T-helper 2 cell treated with Interferon-gamma antibody and Interleukin-4, amounts not matched to agents 5 μg/mL and 100 μg/mL, for 36 hours (primary cell): Measurements from ENCODE around the gene CPT1A.

Source experiments
- DNase-seq: peaks from one replicate; pipeline ENCODE4 v3.0.0; 2021; ENCODE audit warnings: low spot score
- H3K27ac Mint-ChIP-seq: one replicate; pipeline ENCODE4 v1.8.0; 2021; ENCODE audit warnings: mild to moderate bottlenecking, mixed read lengths
- H3K27me3 Mint-ChIP-seq: one replicate; pipeline ENCODE4 v1.8.0; 2021; ENCODE audit warnings: low read depth, mixed read lengths
- H3K36me3 Mint-ChIP-seq: one replicate; pipeline ENCODE4 v1.8.0; 2021; ENCODE audit warnings: low read depth, mixed read lengths
- H3K4me1 Mint-ChIP-seq: one replicate; pipeline ENCODE4 v1.8.0; 2021; ENCODE audit warnings: low read depth, mixed read lengths
- H3K4me3 Mint-ChIP-seq: one replicate; pipeline ENCODE4 v1.8.0; 2022; ENCODE audit warnings: mild to moderate bottlenecking, moderate library complexity, mixed read lengths
- H3K9me3 Mint-ChIP-seq: one replicate; pipeline ENCODE4 v1.8.0; 2021; ENCODE audit warnings: mixed read lengths

The CPT1A gene

GRCh38 chr11:68831124-68831523 lies 10.6 kb downstream of the CPT1A start:
- Mint-ChIP-seq H3K36me3 (peaks cover 9% of the 10 kb centered on the region), H3K9me3 (no peaks in the 10 kb centered on the region), H3K4me1 (peaks cover 11% of the 10 kb centered on the region), H3K27ac (no peak overlapping the region), H3K4me3 (no peak overlapping the region), H3K27me3 (no peaks in the 10 kb centered on the region)
- DNase-seq: no peak

GRCh38 chr11:68829581-68829980 lies 12.1 kb downstream of the CPT1A start:
- Mint-ChIP-seq H3K27me3 (no peaks in the 10 kb centered on the region), H3K9me3 (no peaks in the 10 kb centered on the region), H3K36me3 (peaks cover 9% of the 10 kb centered on the region), H3K4me1 (peaks cover 10% of the 10 kb centered on the region), H3K27ac (no peak overlapping the region), H3K4me3 (no peak overlapping the region)
- DNase-seq: no peak

- Mint-ChIP-seq H3K27ac (no peak overlapping the region), H3K27me3 (no peaks in the 10 kb centered on the region), H3K4me3 (no peak overlapping the region), H3K9me3 (no peaks in the 10 kb centered on the region), H3K36me3 (peaks cover 9% of the 10 kb centered on the region), H3K4me1 (peaks cover 10% of the 10 kb centered on the region)
- DNase-seq: no peak
These were observed 12.8 kb downstream of the CPT1A start for GRCh38 chr11:68828957-68829356.

- Mint-ChIP-seq H3K36me3 (peaks cover 9% of the 10 kb centered on the region), H3K4me3 (no peak overlapping the region), H3K9me3 (no peaks in the 10 kb centered on the region), H3K27me3 (no peaks in the 10 kb centered on the region), H3K27ac (no peak overlapping the region), H3K4me1 (peaks cover 10% of the 10 kb centered on the region)
- no peak for DNase-seq
These were observed 13.4 kb downstream of the CPT1A start for GRCh38 chr11:68828155-68828931.

GRCh38 chr11:68827733-68828132 lies 14.0 kb downstream of the CPT1A start:
- H3K9me3 Mint-ChIP-seq: no peaks in the 10 kb centered on the region
- peaks cover 10% of the 10 kb centered on the region for H3K4me1 Mint-ChIP-seq
- DNase-seq: no peak
- peaks cover 9% of the 10 kb centered on the region for H3K36me3 Mint-ChIP-seq
- no peak overlapping the region for H3K27ac Mint-ChIP-seq
- no peaks in the 10 kb centered on the region for H3K27me3 Mint-ChIP-seq
- H3K4me3 Mint-ChIP-seq: no peak overlapping the region

- Mint-ChIP-seq H3K27me3 (no peaks in the 10 kb centered on the region), H3K36me3 (peaks cover 11% of the 10 kb centered on the region), H3K27ac (no peak overlapping the region), H3K9me3 (no peaks in the 10 kb centered on the region), H3K4me1 (peaks cover 10% of the 10 kb centered on the region), H3K4me3 (no peak overlapping the region)
- no peak for DNase-seq
These were observed 15.0 kb downstream of the CPT1A start for GRCh38 chr11:68826726-68827125.

- no peak for DNase-seq
- Mint-ChIP-seq H3K4me3 (no peak overlapping the region), H3K4me1 (peaks cover 10% of the 10 kb centered on the region), H3K9me3 (no peaks in the 10 kb centered on the region), H3K27ac (no peak overlapping the region), H3K36me3 (peaks cover 7% of the 10 kb centered on the region), H3K27me3 (no peaks in the 10 kb centered on the region)
These were observed 16.1 kb downstream of the CPT1A start for GRCh38 chr11:68825571-68825970.

- H3K4me3 Mint-ChIP-seq: no peak overlapping the region
- H3K27ac Mint-ChIP-seq: no peak overlapping the region
- no peak for DNase-seq
- H3K27me3 Mint-ChIP-seq: no peaks in the 10 kb centered on the region
- H3K9me3 Mint-ChIP-seq: no peaks in the 10 kb centered on the region
- H3K36me3 Mint-ChIP-seq: peaks cover 2% of the 10 kb centered on the region
- H3K4me1 Mint-ChIP-seq: peaks cover 9% of the 10 kb centered on the region
These were observed 19.2 kb downstream of the CPT1A start for GRCh38 chr11:68822546-68822945.

- H3K9me3 Mint-ChIP-seq: no peaks in the 10 kb centered on the region
- no peak for DNase-seq
- H3K36me3 Mint-ChIP-seq: peaks cover 2% of the 10 kb centered on the region
- no peak overlapping the region for H3K4me3 Mint-ChIP-seq
- peaks cover 15% of the 10 kb centered on the region for H3K4me1 Mint-ChIP-seq
- H3K27me3 Mint-ChIP-seq: no peaks in the 10 kb centered on the region
- no peak overlapping the region for H3K27ac Mint-ChIP-seq
These were observed 20.0 kb downstream of the CPT1A start for GRCh38 chr11:68821670-68822069.

GRCh38 chr11:68819362-68819761 lies 22.4 kb downstream of the CPT1A start:
- no peak overlapping the region for H3K27ac Mint-ChIP-seq
- H3K9me3 Mint-ChIP-seq: no peaks in the 10 kb centered on the region
- H3K27me3 Mint-ChIP-seq: no peaks in the 10 kb centered on the region
- DNase-seq: no peak
- peaks cover 6% of the 10 kb centered on the region for H3K36me3 Mint-ChIP-seq
- H3K4me3 Mint-ChIP-seq: no peak overlapping the region
- peaks cover 12% of the 10 kb centered on the region for H3K4me1 Mint-ChIP-seq

- Mint-ChIP-seq H3K4me1 (peaks cover 12% of the 10 kb centered on the region), H3K27ac (peak overlapping the region; percentile 56), H3K27me3 (no peaks in the 10 kb centered on the region), H3K9me3 (no peaks in the 10 kb centered on the region), H3K4me3 (no peak overlapping the region), H3K36me3 (peaks cover 6% of the 10 kb centered on the region)
- DNase-seq: no peak
These were observed 23.5 kb downstream of the CPT1A start for GRCh38 chr11:68818181-68818580.

- H3K27me3 Mint-ChIP-seq: no peaks in the 10 kb centered on the region
- peak overlapping the region; percentile 27 for H3K4me3 Mint-ChIP-seq
- no peak for DNase-seq
- H3K4me1 Mint-ChIP-seq: peaks cover 12% of the 10 kb centered on the region
- no peaks in the 10 kb centered on the region for H3K9me3 Mint-ChIP-seq
- peak overlapping the region; percentile 56 for H3K27ac Mint-ChIP-seq
- H3K36me3 Mint-ChIP-seq: peaks cover 6% of the 10 kb centered on the region
These were observed 24.2 kb downstream of the CPT1A start for GRCh38 chr11:68817554-68817953.

- Mint-ChIP-seq H3K27ac (peak overlapping the region; percentile 73), H3K27me3 (no peaks in the 10 kb centered on the region), H3K4me1 (peaks cover 12% of the 10 kb centered on the region), H3K9me3 (no peaks in the 10 kb centered on the region), H3K4me3 (peak overlapping the region; percentile 27), H3K36me3 (peaks cover 8% of the 10 kb centered on the region)
- peak; percentile 44 for DNase-seq
These were observed 24.7 kb downstream of the CPT1A start for GRCh38 chr11:68816917-68817419.

GRCh38 chr11:68816251-68816776 lies 25.4 kb downstream of the CPT1A start:
- Mint-ChIP-seq H3K27ac (peak overlapping the region; percentile 73), H3K4me1 (peaks cover 12% of the 10 kb centered on the region)

More at GRCh38 chr11:68816251-68816776, 25.4 kb downstream of the CPT1A start:
- DNase-seq: no peak
- Mint-ChIP-seq H3K27me3 (no peaks in the 10 kb centered on the region), H3K36me3 (peaks cover 10% of the 10 kb centered on the region), H3K4me3 (no peak overlapping the region), H3K9me3 (no peaks in the 10 kb centered on the region)
